Chondrocyte (in vitro differentiated cells): ENCODE measurements around the gene RAD54L. TPM values are rescaled to one million over a fixed set of nuclear protein-coding genes. Genes with fewer than 3 reads are reported as not detected.
"Not testable (repeated sequence)": the region's sequence is repeated elsewhere in the genome, so short reads cannot be mapped to it uniquely, and the experiment has no call there.

ENCODE experiments used
- DNase-seq: peaks from one replicate; pipeline ENCODE4 v3.0.0; 2021; ENCODE audit warnings: mixed read lengths, low spot score
- H3K27ac Mint-ChIP-seq: one replicate; pipeline ENCODE4 v1.8.0; 2021; ENCODE audit warnings: mild to moderate bottlenecking, moderate library complexity, mixed read lengths; ENCODE audit not compliant: unreplicated experiment
- H3K27me3 Mint-ChIP-seq: 2 replicates; pipeline ENCODE4 v1.8.0; 2021; ENCODE audit warnings: low read depth, mixed read lengths
- H3K36me3 Mint-ChIP-seq: 2 replicates; pipeline ENCODE4 v1.8.0; 2021; ENCODE audit warnings: low read depth, mixed read lengths
- H3K4me1 Mint-ChIP-seq: 2 replicates; pipeline ENCODE4 v1.8.0; 2021; ENCODE audit warnings: low read depth, mild to moderate bottlenecking, mixed read lengths
- H3K4me3 Mint-ChIP-seq: one replicate; pipeline ENCODE4 v1.8.0; 2021; ENCODE audit warnings: mild to moderate bottlenecking, moderate library complexity, mixed read lengths; ENCODE audit not compliant: unreplicated experiment
- H3K9me3 Mint-ChIP-seq: 2 replicates; pipeline ENCODE4 v1.8.0; 2021; ENCODE audit warnings: low read depth, mixed read lengths
- total RNA-seq: library from RNA; stranded (reverse); gene quantifications from 3 replicates; pipeline ENCODE4 v1.2.1, GENCODE V29; 2021

RAD54L gene
- total RNA-seq, 1 donor from 2014 or later: 2.7 TPM

DNA sequence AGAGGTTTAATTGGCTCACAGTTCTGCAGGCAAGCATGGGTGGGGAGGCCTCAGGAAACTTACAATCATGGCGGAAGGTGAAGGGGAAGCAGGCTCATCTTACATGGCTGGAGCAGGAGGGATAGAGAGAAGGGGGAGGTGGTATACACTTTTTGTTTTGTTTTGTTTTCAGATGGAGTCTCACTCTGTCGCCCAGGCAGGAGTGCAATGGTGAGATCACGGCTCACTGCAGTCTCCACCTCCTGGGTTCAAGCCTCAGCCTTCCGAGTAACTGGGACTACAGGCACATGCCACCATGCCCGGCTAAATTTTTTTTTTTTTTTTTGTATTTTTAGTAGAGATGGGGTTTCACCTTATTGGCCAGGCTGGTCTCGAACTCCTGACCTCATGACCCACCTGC lies 74.6 kb downstream of the RAD54L start:
- not testable (repeated sequence) for H3K9me3 Mint-ChIP-seq, H3K27me3 Mint-ChIP-seq, DNase-seq, H3K4me3 Mint-ChIP-seq, H3K4me1 Mint-ChIP-seq, H3K36me3 Mint-ChIP-seq, H3K27ac Mint-ChIP-seq

DNA sequence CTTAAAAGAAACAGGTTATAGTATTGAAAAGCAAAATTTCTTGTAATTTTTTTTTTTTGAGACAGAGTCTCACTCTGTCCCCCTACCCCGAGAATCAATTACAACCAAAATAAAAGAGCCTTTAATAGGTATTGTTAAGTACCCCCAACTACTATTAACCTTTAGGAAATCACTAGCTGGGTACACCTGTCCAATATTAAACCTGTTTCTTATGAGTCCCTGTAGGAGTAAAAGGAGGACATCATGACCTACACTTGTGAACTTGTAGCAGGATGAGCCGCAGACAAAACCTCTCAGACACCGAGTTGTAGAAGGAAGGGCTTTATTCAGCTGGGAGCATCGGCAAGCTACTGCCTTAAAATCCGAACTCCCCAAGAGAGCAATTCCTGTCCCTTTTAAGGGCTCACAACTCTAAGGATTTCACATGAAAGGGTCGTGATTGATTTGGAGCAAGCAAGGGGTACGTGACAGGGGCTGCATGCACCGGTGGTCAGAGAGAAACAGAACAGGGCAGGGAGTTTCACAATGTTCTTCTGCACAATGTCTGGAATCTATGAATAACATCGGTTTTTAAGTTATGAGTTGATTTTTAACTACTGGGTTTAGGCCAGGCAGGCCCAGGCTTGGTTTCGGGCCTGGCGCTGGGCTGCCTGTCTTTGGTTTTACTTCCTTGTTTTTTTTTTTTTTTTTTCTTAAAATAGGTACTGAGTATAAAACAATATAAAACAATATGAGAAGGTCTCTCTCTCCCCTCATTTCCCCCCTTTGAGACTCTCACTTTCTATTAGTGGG lies 77.9 kb downstream of the RAD54L start:
- H3K36me3 Mint-ChIP-seq, H3K9me3 Mint-ChIP-seq, H3K27me3 Mint-ChIP-seq, DNase-seq, H3K4me3 Mint-ChIP-seq, H3K4me1 Mint-ChIP-seq, H3K27ac Mint-ChIP-seq: not testable (repeated sequence)

Other genes with a start within 250 kb of the RAD54L start
- 21.1 to 36.3 TPM (median 23.4 TPM) in 3 replicates for gene PIK3R3, start 115.1 kb upstream of the RAD54L start, total RNA-seq
- 1.4 to 2.1 TPM (median 1.6 TPM) in 3 replicates for gene TSPAN1, start 72.7 kb upstream of the RAD54L start, total RNA-seq
- not detected in 3 replicates for gene P3R3URF, start 71.3 kb upstream of the RAD54L start, total RNA-seq
- 84.9 to 104 TPM (median 89.1 TPM) in 3 replicates for gene POMGNT1, start 49.3 kb upstream of the RAD54L start, total RNA-seq
- gene LURAP1, start 44.4 kb upstream of the RAD54L start, total RNA-seq: 3.8 to 4.1 TPM (median 4.0 TPM) in 3 replicates
- gene LRRC41, start 55.9 kb downstream of the RAD54L start, total RNA-seq: 82.0 to 96.8 TPM (median 82.9 TPM) in 3 replicates
- 167 to 194 TPM (median 168 TPM) in 3 replicates for gene UQCRH, start 55.9 kb downstream of the RAD54L start, total RNA-seq
- 21.2 to 23.5 TPM (median 23.4 TPM) in 3 replicates for gene NSUN4, start 93.0 kb downstream of the RAD54L start, total RNA-seq
- gene FAAH, start 146.6 kb downstream of the RAD54L start, total RNA-seq: 7.0 to 15.0 TPM (median 14.1 TPM) in 3 replicates
- not detected in 3 replicates for gene DMBX1, start 242.1 kb downstream of the RAD54L start, total RNA-seq